ENCODE measurements around the gene DLG1.
"Not testable (repeated sequence)": the region's sequence is repeated elsewhere in the genome, so short reads cannot be mapped to it uniquely, and the experiment has no call there.

DLG1 gene

GRCh38 chr3:197209366-197210260, 88.8 kb downstream of the DLG1 start:
- no peak for DNase-seq (ENCODE audit: low read depth in 2 of 2)

- no peak for DNase-seq (ENCODE audit: low read depth in 2 of 2)
Measured at GRCh38 chr3:197206913-197207312, 91.5 kb downstream of the DLG1 start.

- DNase-seq (ENCODE audit: low read depth in 2 of 2): no peak
Measured at GRCh38 chr3:197205675-197206074, 92.7 kb downstream of the DLG1 start.

- DNase-seq (ENCODE audit: low read depth in 2 of 2): no peak
Measured at GRCh38 chr3:197205265-197205664, 93.1 kb downstream of the DLG1 start.

GRCh38 chr3:197204736-197205135, 93.7 kb downstream of the DLG1 start:
- no peak for DNase-seq (ENCODE audit: low read depth in 2 of 2)

GRCh38 chr3:197203714-197204146, 94.7 kb downstream of the DLG1 start:
- no peak for DNase-seq (ENCODE audit: low read depth in 2 of 2)

- no peak for DNase-seq (ENCODE audit: low read depth in 2 of 2)
Measured at GRCh38 chr3:197202694-197203093, 95.7 kb downstream of the DLG1 start.

GRCh38 chr3:197201791-197202452, 96.5 kb downstream of the DLG1 start:
- no peak for DNase-seq (ENCODE audit: low read depth in 2 of 2)

- DNase-seq (ENCODE audit: low read depth in 2 of 2): not testable (repeated sequence)
Measured at GRCh38 chr3:197200856-197201255, 97.6 kb downstream of the DLG1 start.

GRCh38 chr3:197197334-197197733, 101.1 kb downstream of the DLG1 start:
- no peak for DNase-seq (ENCODE audit: low read depth in 2 of 2)

GRCh38 chr3:197196192-197196591, 102.2 kb downstream of the DLG1 start:
- no peak for DNase-seq (ENCODE audit: low read depth in 2 of 2)

- DNase-seq (ENCODE audit: low read depth in 2 of 2): no peak
Measured at GRCh38 chr3:197195326-197195725, 103.1 kb downstream of the DLG1 start.

GRCh38 chr3:197193759-197194158, 104.7 kb downstream of the DLG1 start:
- not testable (repeated sequence) for DNase-seq (ENCODE audit: low read depth in 2 of 2)

- no peak for DNase-seq (ENCODE audit: low read depth in 2 of 2)
Measured at GRCh38 chr3:197191897-197192296, 106.5 kb downstream of the DLG1 start.

GRCh38 chr3:197189623-197190022, 108.8 kb downstream of the DLG1 start:
- DNase-seq (ENCODE audit: low read depth in 2 of 2): no peak

GRCh38 chr3:197188963-197189362, 109.4 kb downstream of the DLG1 start:
- no peak for DNase-seq (ENCODE audit: low read depth in 2 of 2)

GRCh38 chr3:197186887-197187588, 111.4 kb downstream of the DLG1 start:
- DNase-seq (ENCODE audit: low read depth in 2 of 2): no peak

- DNase-seq (ENCODE audit: low read depth in 2 of 2): no peak
Measured at GRCh38 chr3:197183582-197183981, 114.8 kb downstream of the DLG1 start.

GRCh38 chr3:197181741-197182140, 116.7 kb downstream of the DLG1 start:
- DNase-seq (ENCODE audit: low read depth in 2 of 2): no peak

- DNase-seq (ENCODE audit: low read depth in 2 of 2): no peak
Measured at GRCh38 chr3:197178998-197179397, 119.4 kb downstream of the DLG1 start.

- no peak for DNase-seq (ENCODE audit: low read depth in 2 of 2)
Measured at GRCh38 chr3:197175503-197175902, 122.9 kb downstream of the DLG1 start.

- DNase-seq (ENCODE audit: low read depth in 2 of 2): no peak
Measured at GRCh38 chr3:197174927-197175326, 123.5 kb downstream of the DLG1 start.

Measured in stimulated activated CD8-positive, alpha-beta memory T cell treated with anti-CD3 and anti-CD28 coated beads, Interleukin-15, amount 100 ng/mL, for 4 hours (primary cell).